ENCODE data around the gene NOL3.

The NOL3 gene

GRCh38 chr16:67145746-67146145 lies 24.6 kb upstream of the NOL3 start:
- no peak for TF ChIP-seq ZBTB7A (IDR thresholded peaks at IDR 0.05; ENCODE audit: low read depth)
- TF ChIP-seq TCF12 (IDR thresholded peaks at IDR 0.05; ENCODE audit: low read depth), result no peak
- TF ChIP-seq FOXM1 (IDR thresholded peaks at IDR 0.05; ENCODE audit: borderline replicate concordance, low read depth), result no peak
- TF ChIP-seq RAD21 (IDR thresholded peaks at IDR 0.05; ENCODE audit: low read depth), result no peak
- TF ChIP-seq EP300 (IDR thresholded peaks at IDR 0.05; ENCODE audit: borderline replicate concordance), result no peak
- TF ChIP-seq NFIC (IDR thresholded peaks at IDR 0.05), result no peak
- TF ChIP-seq USF1 (IDR thresholded peaks at IDR 0.05), result no peak
- TF ChIP-seq REST (IDR thresholded peaks at IDR 0.05; ENCODE audit: low read depth), result no peak
- TF ChIP-seq CREB1 (IDR thresholded peaks at IDR 0.05; ENCODE audit: low read depth), result no peak
- no peak for TF ChIP-seq MAX (IDR thresholded peaks at IDR 0.05)
- no peak for TF ChIP-seq CEBPB (IDR thresholded peaks at IDR 0.05)

GRCh38 chr16:67146523-67147357 lies 23.6 kb upstream of the NOL3 start:
- no peak for TF ChIP-seq EP300 (IDR thresholded peaks at IDR 0.05; ENCODE audit: borderline replicate concordance)

- TF ChIP-seq RAD21 (IDR thresholded peaks at IDR 0.05; ENCODE audit: low read depth) (no peak), USF1 (IDR thresholded peaks at IDR 0.05) (no peak), NFIC (IDR thresholded peaks at IDR 0.05) (no peak), EGR1 (IDR thresholded peaks at IDR 0.05) (no peak), FOXM1 (IDR thresholded peaks at IDR 0.05; ENCODE audit: borderline replicate concordance, low read depth) (no peak), MAX (IDR thresholded peaks at IDR 0.05) (no peak), REST (IDR thresholded peaks at IDR 0.05; ENCODE audit: low read depth) (no peak), TEAD4 (IDR thresholded peaks at IDR 0.05) (no peak), YY1 (IDR thresholded peaks at IDR 0.05; ENCODE audit: low read depth) (no peak), TAF1 (IDR thresholded peaks at IDR 0.05; ENCODE audit: low read depth) (no peak), TCF12 (IDR thresholded peaks at IDR 0.05; ENCODE audit: low read depth) (no peak), CREB1 (IDR thresholded peaks at IDR 0.05; ENCODE audit: low read depth) (no peak), ZBTB7A (IDR thresholded peaks at IDR 0.05; ENCODE audit: low read depth) (no peak), CEBPB (IDR thresholded peaks at IDR 0.05) (no peak)
These were observed 22.7 kb upstream of the NOL3 start for GRCh38 chr16:67147437-67148140.

GRCh38 chr16:67148221-67148620 lies 22.1 kb upstream of the NOL3 start:
- no peak for TF ChIP-seq YY1 (IDR thresholded peaks at IDR 0.05; ENCODE audit: low read depth)
- no peak for TF ChIP-seq RAD21 (IDR thresholded peaks at IDR 0.05; ENCODE audit: low read depth)
- TF ChIP-seq FOXM1 (IDR thresholded peaks at IDR 0.05; ENCODE audit: borderline replicate concordance, low read depth), result no peak
- no peak for TF ChIP-seq ZBTB7A (IDR thresholded peaks at IDR 0.05; ENCODE audit: low read depth)
- TF ChIP-seq CEBPB (IDR thresholded peaks at IDR 0.05), result no peak
- TF ChIP-seq CREB1 (IDR thresholded peaks at IDR 0.05; ENCODE audit: low read depth), result no peak
- no peak for TF ChIP-seq TEAD4 (IDR thresholded peaks at IDR 0.05)
- TF ChIP-seq MAX (IDR thresholded peaks at IDR 0.05), result no peak
- no peak for TF ChIP-seq EP300 (IDR thresholded peaks at IDR 0.05; ENCODE audit: borderline replicate concordance)
- TF ChIP-seq EGR1 (IDR thresholded peaks at IDR 0.05), result no peak
- TF ChIP-seq USF1 (IDR thresholded peaks at IDR 0.05), result no peak
